GM19240 (cell line): ENCODE measurements around the gene SLC39A5.
"Not testable (repeated sequence)": the region's sequence is repeated elsewhere in the genome, so short reads cannot be mapped to it uniquely, and the experiment has no call there.

Experiments
- DNase-seq: peaks from one replicate; pipeline ENCODE4 v3.0.0; 2011; ENCODE audit warnings: low spot score; ENCODE audit not compliant: insufficient read length

The SLC39A5 gene

DNA sequence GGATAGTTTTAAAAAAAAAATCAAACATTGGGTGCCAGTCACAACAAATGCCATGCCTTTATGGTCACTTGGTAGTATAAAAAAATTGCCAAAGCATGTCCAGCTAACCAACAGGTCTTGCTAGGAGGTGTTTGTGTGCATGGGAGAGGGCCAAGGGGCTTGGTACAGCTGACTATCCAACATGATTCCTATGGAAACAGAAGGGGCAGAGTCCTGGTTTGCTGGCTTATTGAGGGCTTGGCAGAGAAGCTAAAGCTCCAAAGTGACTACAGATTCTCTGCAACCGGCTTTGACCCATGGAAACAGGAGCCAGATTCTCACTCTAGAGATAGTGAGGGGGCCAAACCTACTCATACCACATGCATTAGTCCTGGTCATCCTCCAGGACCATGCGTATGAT lies 42.6 kb downstream of the SLC39A5 start:
- DNase-seq: not testable (repeated sequence)

DNA sequence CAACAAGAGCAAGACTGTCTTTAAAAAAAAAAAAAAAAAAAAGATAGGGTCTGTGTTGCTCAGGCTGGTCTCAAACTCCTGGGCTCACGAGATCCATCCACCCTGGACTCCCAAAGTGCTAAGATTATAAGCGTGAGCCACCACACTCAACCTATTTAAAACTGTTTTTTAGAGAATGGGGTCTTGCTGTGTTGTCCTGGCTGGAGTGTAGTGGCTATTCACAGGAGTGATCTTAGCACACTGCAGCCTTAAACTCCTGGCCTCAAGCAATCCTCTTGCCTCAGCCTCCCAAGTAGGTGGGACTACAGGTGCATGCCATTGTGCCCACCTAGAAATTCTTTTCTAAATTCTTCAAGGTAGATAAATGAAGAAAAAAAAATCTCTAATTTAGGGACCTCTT lies 44.4 kb downstream of the SLC39A5 start:
- no peak for DNase-seq

DNA sequence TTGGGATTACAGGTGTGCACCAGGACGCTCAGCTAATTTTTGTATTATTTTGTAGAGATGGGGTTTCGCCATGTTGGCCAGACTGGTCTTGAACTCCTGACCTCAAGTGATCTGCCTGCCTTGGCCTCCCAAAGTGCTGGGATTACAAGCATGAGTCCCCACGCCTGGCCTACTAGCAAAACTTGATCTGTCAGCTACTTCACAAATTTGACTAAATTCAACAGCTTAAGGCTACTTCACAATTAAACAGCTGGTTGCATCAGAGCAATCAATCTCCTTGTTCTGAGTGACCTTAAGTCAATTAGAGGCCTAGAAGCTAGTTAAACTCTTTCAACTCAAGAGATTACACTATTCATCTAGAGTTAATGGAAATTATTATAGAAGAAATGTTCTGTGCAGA lies 49.1 kb downstream of the SLC39A5 start:
- DNase-seq: no peak

DNA sequence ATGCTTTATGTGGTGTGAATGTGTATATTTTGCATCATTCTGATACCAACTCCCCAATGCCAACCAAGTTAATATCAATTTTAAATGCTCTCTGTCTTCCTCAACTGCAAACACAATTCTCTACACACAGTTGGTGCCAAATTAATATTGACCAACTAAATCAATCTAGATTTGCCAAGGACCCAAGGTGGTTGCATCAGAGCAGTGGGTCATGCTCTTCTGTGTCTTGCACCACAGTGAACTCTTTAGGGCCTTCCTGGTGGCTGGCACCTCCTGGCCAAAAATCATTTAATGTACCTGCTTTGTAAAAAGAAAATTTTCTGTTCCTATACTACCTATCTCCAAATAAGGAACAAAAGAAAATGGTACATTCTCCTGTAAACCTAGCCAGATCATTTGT lies 51.0 kb downstream of the SLC39A5 start:
- no peak for DNase-seq

DNA sequence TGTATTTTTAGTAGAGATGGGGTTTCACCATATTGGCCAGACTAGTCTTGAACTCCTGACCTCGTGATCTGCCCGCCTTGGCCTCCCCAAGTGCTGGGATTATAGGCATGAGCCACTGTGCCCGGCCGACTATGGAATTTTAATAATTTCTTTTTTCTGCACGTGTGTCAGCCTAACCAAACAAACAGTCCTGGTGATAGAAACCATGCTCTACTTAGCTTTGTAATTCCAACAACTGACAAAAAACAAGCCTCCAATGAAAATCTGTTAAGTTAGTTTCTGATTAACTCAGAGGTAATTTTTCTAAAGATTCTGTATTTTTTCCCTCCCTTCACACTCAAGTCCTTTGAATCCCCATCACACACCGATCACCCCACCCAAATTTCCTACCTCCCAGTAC lies 52.2 kb downstream of the SLC39A5 start:
- DNase-seq: no peak

DNA sequence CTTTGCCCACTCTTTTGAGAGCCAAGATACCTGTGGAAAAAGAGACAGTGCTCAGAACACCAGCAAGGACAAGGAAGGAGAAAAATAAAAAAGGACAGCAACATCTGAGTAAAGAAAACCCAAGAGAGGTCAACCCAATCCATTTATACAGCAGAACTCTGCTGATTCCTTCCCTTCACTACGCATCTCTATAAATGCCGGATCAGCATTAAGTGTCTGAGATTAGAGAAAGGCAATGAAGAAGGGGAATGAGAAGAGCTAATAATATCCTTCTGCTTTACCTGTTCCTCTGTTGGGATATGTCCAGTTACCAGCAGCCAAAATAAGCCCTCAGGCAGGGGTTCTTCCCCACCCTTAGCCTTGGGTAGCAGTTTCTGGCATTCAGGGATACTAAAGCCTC lies 52.7 kb downstream of the SLC39A5 start:
- no peak for DNase-seq

DNA sequence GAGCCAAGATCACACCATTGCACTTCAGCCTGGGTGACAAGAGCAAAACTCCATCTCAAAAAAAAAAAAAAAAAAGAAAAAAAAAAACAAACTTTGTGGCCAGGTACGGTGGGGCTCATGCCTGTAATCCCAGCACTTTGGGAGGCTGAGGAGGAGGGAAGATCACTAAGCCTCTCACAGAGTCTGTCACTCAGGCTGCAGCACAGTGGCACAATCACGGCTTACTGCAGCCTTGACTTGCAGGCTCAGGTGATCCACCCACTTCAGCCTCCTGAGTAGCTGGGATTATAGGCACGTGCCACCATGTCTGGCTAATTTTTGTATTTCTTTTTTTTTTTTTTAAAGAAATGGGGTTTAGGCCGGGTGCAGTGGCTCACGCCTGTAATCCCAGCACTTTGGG lies 54.4 kb downstream of the SLC39A5 start:
- not testable (repeated sequence) for DNase-seq

DNA sequence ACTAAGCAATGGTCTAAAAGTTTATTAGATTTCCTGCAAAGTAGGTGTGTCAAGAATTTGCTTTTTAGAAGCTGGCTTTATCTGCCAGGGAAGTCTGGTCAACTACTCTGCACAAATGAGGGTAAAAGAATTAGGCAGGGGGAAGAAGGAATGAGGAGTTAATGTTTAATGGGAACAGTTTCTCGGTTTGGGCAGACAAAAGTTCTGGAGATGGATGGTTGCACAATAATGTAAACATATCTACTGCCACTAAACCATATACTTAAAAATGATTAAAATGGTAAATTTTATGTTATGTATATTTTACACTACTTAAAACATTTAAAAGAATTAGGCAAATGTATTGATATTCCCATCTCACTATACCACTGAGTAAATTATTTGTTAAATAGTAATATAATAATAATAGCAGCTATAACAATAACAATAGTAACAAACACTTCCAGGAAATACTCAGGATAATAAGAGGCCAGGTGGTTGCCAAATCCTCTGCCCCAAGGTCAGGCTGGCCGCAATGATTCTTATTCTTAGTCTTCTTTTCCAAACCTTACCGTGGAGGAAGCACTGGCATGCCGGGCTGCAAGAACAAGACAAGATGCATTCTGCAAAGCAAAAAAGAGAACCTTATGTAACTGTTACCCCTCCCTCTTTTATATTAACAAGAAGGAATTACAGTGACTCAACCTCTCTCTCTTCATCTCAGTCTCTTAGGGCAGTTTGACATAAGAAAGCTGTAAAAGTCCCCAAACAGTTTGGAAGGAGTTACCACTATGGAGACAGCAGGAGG lies 56.4 kb downstream of the SLC39A5 start:
- no peak for DNase-seq
